Type B pancreatic cell (in vitro differentiated cells): ENCODE measurements around the gene TRIP4. TPM values are rescaled to one million over a fixed set of nuclear protein-coding genes. Genes with fewer than 3 reads are reported as not detected.
"Not testable (repeated sequence)": the region's sequence is repeated elsewhere in the genome, so short reads cannot be mapped to it uniquely, and the experiment has no call there.

Source experiments
- DNase-seq: peaks from one replicate; pipeline ENCODE4 v3.0.0; 2021; ENCODE audit warnings: mixed read lengths; ENCODE audit not compliant: unreplicated experiment; ENCODE audit errors: extremely low spot score
- H3K27ac Mint-ChIP-seq: 2 replicates; pipeline ENCODE4 v1.8.0; 2021; ENCODE audit warnings: mild to moderate bottlenecking, mixed read lengths
- H3K27me3 Mint-ChIP-seq: 2 replicates; pipeline ENCODE4 v1.8.0; 2021; ENCODE audit warnings: mixed read lengths
- H3K36me3 Mint-ChIP-seq: 2 replicates; pipeline ENCODE4 v1.8.0; 2021; ENCODE audit warnings: mixed read lengths
- H3K4me1 Mint-ChIP-seq: one replicate; pipeline ENCODE4 v1.8.0; 2021; ENCODE audit warnings: mixed read lengths; ENCODE audit not compliant: unreplicated experiment
- H3K4me3 Mint-ChIP-seq: 2 replicates; pipeline ENCODE4 v1.8.0; 2021; ENCODE audit warnings: mild to moderate bottlenecking, mixed read lengths
- H3K9me3 Mint-ChIP-seq: 2 replicates; pipeline ENCODE4 v1.8.0; 2021; ENCODE audit warnings: mixed read lengths
- CTCF ChIP-seq: fragments of 200-600 bp; sonication (generic); conservative IDR thresholded peaks from 2 replicates; pipeline ENCODE4 v1.5.0; 2021; ENCODE audit warnings: antibody characterized with exemption, mild to moderate bottlenecking
- total RNA-seq: library from RNA; stranded (reverse); gene quantifications from 2 replicates; pipeline ENCODE4 v1.2.1, GENCODE V29; 2021; ENCODE audit warnings: low replicate concordance

TRIP4 gene
- total RNA-seq, 1 donor from 2014 or later: 21.1 TPM

DNA sequence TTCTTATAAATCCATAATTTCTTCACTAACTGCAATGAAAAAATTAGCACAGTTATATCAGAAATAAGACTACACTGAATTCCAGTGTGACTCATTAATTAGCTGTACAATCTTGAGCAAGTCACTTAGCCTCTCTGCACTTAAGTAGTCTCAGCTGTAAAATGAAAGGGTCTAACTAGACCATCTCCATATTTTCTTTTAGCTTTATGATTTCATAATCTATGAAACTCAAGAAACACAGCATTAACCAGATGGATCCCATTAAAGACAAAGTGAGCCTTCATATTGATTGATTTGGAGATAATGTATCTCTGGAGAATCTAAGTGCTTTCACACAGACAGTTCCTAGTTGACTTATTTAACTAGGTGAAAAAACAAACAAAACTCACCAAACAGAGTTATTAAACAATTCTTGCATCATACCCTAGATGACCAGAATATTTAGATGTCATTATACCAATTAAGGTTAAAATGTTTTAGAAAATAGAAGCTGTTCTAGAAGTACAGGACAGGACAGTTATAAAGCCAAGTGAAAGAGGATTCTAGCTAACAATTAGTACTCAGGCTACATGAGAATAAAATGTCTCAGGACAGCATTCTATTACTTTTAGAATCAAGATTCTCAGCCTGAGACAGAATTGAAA lies 42.9 kb upstream of the TRIP4 start:
- no peak for TF ChIP-seq CTCF
- Mint-ChIP-seq H3K27me3 (no peaks in the 10 kb centered on the region), H3K27ac (no peak overlapping the region), H3K9me3 (no peaks in the 10 kb centered on the region), H3K4me3 (no peak overlapping the region), H3K4me1 (peaks cover 21% of the 10 kb centered on the region), H3K36me3 (peaks cover 16% of the 10 kb centered on the region)
- DNase-seq: no peak

GRCh38 chr15:64346242-64346641 lies 41.4 kb upstream of the TRIP4 start:
- not testable (repeated sequence) for H3K4me3 Mint-ChIP-seq, DNase-seq, H3K27ac Mint-ChIP-seq, H3K27me3 Mint-ChIP-seq, H3K9me3 Mint-ChIP-seq
- Mint-ChIP-seq H3K4me1 (peaks cover 29% of the 10 kb centered on the region), H3K36me3 (peaks cover 16% of the 10 kb centered on the region)

DNA sequence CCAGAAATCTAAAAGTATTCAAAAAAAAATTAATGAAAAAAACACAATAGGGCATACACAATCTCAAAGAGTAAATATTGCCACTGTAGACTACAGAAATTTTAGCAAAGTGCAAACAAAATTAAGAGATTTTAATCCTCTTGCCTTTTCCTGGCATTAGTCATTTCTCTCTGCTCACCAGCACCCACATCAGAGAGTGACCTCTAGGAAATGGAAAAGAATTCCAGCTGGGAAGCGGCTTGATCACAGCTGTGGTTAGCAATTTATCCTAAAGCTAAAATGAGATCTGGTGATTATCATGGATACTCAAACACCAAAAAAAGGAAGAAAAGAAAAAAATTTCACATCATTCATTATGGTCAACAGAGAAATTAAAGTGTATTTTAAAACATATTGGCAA lies 39.2 kb upstream of the TRIP4 start:
- no peak for TF ChIP-seq CTCF
- Mint-ChIP-seq H3K9me3 (no peaks in the 10 kb centered on the region), H3K4me3 (no peak overlapping the region), H3K4me1 (peaks cover 26% of the 10 kb centered on the region), H3K27me3 (no peaks in the 10 kb centered on the region), H3K36me3 (peaks cover 12% of the 10 kb centered on the region), H3K27ac (no peak overlapping the region)
- no peak for DNase-seq

DNA sequence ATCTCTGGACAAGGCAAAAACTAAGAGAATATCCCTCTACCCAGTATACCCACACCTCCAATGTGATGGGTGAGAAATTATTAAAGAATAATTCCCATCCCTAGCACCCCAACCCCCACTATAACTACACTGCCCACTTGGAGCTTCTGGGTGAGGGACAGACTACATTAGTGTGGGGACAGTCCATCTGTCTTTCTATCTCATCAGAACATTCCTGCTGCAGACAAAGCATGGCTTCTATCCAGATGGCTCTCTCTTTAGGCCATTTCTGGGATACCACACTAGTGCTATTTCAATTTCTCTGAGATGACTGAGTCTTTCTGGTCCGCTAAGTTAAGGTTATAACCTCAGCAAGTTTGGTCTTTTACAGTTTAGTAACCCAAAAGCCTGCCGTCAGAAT lies 38.3 kb upstream of the TRIP4 start:
- Mint-ChIP-seq H3K27ac (no peak overlapping the region), H3K27me3 (no peaks in the 10 kb centered on the region), H3K9me3 (no peaks in the 10 kb centered on the region), H3K36me3 (peaks cover 12% of the 10 kb centered on the region), H3K4me3 (no peak overlapping the region), H3K4me1 (peaks cover 22% of the 10 kb centered on the region)
- no peak for TF ChIP-seq CTCF
- DNase-seq: no peak

GRCh38 chr15:64351265-64351664 lies 36.4 kb upstream of the TRIP4 start:
- Mint-ChIP-seq H3K4me1 (peaks cover 18% of the 10 kb centered on the region), H3K9me3 (no peaks in the 10 kb centered on the region), H3K27ac (no peak overlapping the region), H3K4me3 (no peak overlapping the region), H3K36me3 (peaks cover 7% of the 10 kb centered on the region), H3K27me3 (no peaks in the 10 kb centered on the region)
- DNase-seq: no peak
- TF ChIP-seq CTCF: no peak

DNA sequence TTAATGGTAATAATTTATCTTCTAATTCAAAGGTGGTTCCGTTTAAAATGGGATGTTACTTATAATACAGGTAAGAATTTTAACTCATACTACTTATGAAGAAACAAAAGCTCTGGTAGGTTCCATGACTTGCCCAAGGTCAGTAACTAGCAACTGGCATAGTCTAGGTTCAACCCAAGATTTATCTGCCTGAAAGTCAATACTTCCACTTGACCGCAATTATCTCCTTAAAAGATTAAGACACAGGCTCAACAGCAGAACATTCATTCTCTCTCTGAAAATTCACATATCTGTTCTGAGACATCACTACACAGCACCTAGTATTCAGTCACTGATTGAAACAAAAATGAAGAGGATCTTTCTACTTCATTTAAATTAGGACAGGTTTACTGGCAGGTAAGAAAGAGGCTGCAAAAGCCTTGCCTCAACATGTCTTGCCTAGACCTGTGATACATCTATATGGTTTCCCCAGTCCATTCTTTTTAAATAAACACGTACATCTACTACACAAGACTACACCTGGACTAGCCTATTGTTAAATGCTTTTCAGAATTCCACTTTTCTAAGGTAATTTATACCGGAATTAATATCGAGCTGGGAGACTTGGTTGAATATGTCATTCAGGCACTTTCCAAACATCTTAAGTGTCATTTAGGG lies 32.8 kb upstream of the TRIP4 start:
- no peak for DNase-seq
- Mint-ChIP-seq H3K36me3 (no peaks in the 10 kb centered on the region), H3K9me3 (no peaks in the 10 kb centered on the region), H3K27me3 (no peaks in the 10 kb centered on the region), H3K27ac (peak overlapping the region; percentile 93), H3K4me3 (peak overlapping the region; percentile 92), H3K4me1 (peaks cover 22% of the 10 kb centered on the region)
- no peak for TF ChIP-seq CTCF
